IMR-90 (cell line): ENCODE measurements around the gene NR6A1. TPM values are rescaled to one million over a fixed set of nuclear protein-coding genes. Genes with fewer than 3 reads are reported as not detected.

ENCODE experiments used
- ATAC-seq: fragments of 200-7000 bp; cut with Tn5 transposase; 2 replicates; pipeline ENCODE4 v1.9.1; 2020; ENCODE audit warnings: low read depth, mild to moderate bottlenecking, moderate library complexity
- BruUV-seq: library from RNA; stranded (reverse); fragments of 400-500 nt; replicated peaks from 2 replicates; lab custom pipeline; 2021; lab: Mats Ljungman, UMichigan
- CTCF ChIA-PET: fragments of 300-600 bp; formaldehyde crosslinking; extraction: SDS; loops from one replicate; lab custom pipeline; 2021; ENCODE audit warnings: antibody characterized with exemption; lab: Yijun Ruan, JAX
- POLR2A ChIA-PET: fragments of 300-600 bp; sonication (Branson Sonifier 250); formaldehyde crosslinking; loops from one replicate; lab custom pipeline; 2022; ENCODE audit warnings: antibody characterized with exemption; ENCODE audit not compliant: unreplicated experiment; lab: Charles Lee
- DNase-seq: peaks from one replicate; pipeline ENCODE4 v3.0.0; 2013
- H2AFZ ChIP-seq: replicated peaks from 2 replicates; pipeline ENCODE3; 2013; ENCODE audit warnings: low read length, mild to moderate bottlenecking; ENCODE audit not compliant: poor library complexity
- H2AK5ac ChIP-seq: 2 replicates; pipeline ENCODE4 v1.6.1; 2013; ENCODE audit warnings: low read depth, low read length, inconsistent platforms
- H2AK9ac ChIP-seq: replicated peaks from 2 replicates; pipeline ENCODE3; 2013; ENCODE audit warnings: mild to moderate bottlenecking, low read depth, low read length, moderate library complexity; ENCODE audit not compliant: poor library complexity
- H2BK120ac ChIP-seq: 2 replicates; pipeline ENCODE4 v1.6.1; 2013; ENCODE audit warnings: low read depth, low read length, inconsistent platforms
- H2BK15ac ChIP-seq: 3 replicates; pipeline ENCODE4 v1.6.1; 2013; ENCODE audit warnings: low read depth, low read length, inconsistent platforms
- H2BK20ac ChIP-seq: 2 replicates; pipeline ENCODE4 v1.6.1; 2013; ENCODE audit warnings: low read depth, mild to moderate bottlenecking, inconsistent platforms, low read length, moderate library complexity
- H2BK5ac ChIP-seq: 2 replicates; pipeline ENCODE4 v1.6.1; 2013; ENCODE audit warnings: mild to moderate bottlenecking, low read depth, low read length, inconsistent platforms; ENCODE audit not compliant: poor library complexity, severe bottlenecking
- H3K14ac ChIP-seq: replicated peaks from 2 replicates; pipeline ENCODE4 v1.6.1; 2013; ENCODE audit warnings: low read depth, low read length, inconsistent platforms
- H3K18ac ChIP-seq: 2 replicates; pipeline ENCODE4 v1.6.1; 2013; ENCODE audit warnings: low read depth, low read length, control low read depth
- H3K23ac ChIP-seq: 2 replicates; pipeline ENCODE4 v1.6.1; 2013; ENCODE audit warnings: low read depth, low read length, inconsistent platforms
- H3K27ac ChIP-seq: 2 replicates; pipeline ENCODE4 v1.5.1; 2013; ENCODE audit warnings: mild to moderate bottlenecking, control low read depth, low read length; ENCODE audit not compliant: insufficient read depth
- H3K27me3 ChIP-seq: 2 replicates; pipeline ENCODE4 v1.6.1; 2013; ENCODE audit warnings: low read length; ENCODE audit not compliant: control insufficient read depth, insufficient read depth
- H3K36me3 ChIP-seq: 2 replicates; pipeline ENCODE4 v1.6.1; 2013; ENCODE audit warnings: low read length, mixed read lengths; ENCODE audit not compliant: control insufficient read depth, insufficient read depth
- H3K4ac ChIP-seq: 2 replicates; pipeline ENCODE4 v1.6.1; 2013; ENCODE audit warnings: low read depth, low read length, inconsistent platforms
- H3K4me1 ChIP-seq: 2 replicates; pipeline ENCODE4 v1.6.1; 2013; ENCODE audit warnings: low read length, mixed read lengths; ENCODE audit not compliant: control insufficient read depth, insufficient read depth
- H3K4me2 ChIP-seq: 2 replicates; pipeline ENCODE4 v1.6.1; 2013; ENCODE audit warnings: low read depth, mild to moderate bottlenecking, control low read depth, low read length, moderate library complexity
- H3K4me3 ChIP-seq: 2 replicates; pipeline ENCODE4 v1.5.1; 2013; ENCODE audit warnings: low read depth, mild to moderate bottlenecking, control low read depth, low read length, moderate library complexity; ENCODE audit not compliant: insufficient read depth
- H3K56ac ChIP-seq: 2 replicates; pipeline ENCODE4 v1.6.1; 2013; ENCODE audit warnings: low read length, inconsistent platforms; ENCODE audit not compliant: insufficient read depth; ENCODE audit errors: extremely low read depth
- H3K79me1 ChIP-seq, 2 experiments: 2 replicates each; pipeline ENCODE4 v1.6.1; 2013; ENCODE audit warnings: low read length in 2 of 2, inconsistent platforms in 1 of 2, low read depth in 1 of 2
- H3K9ac ChIP-seq: 2 replicates; pipeline ENCODE4 v1.6.1; 2013; ENCODE audit warnings: low read depth, low read length, control low read depth
- H3K9me1 ChIP-seq: 2 replicates; pipeline ENCODE4 v1.6.1; 2013; ENCODE audit warnings: low read length, inconsistent platforms; ENCODE audit not compliant: insufficient read depth
- H3K9me3 ChIP-seq: 2 replicates; pipeline ENCODE4 v1.6.1; 2013; ENCODE audit warnings: low read length; ENCODE audit not compliant: control insufficient read depth, insufficient read depth
- H4K20me1 ChIP-seq: 2 replicates; pipeline ENCODE4 v1.6.1; 2013; ENCODE audit warnings: low read length, inconsistent platforms; ENCODE audit not compliant: insufficient read depth
- H4K5ac ChIP-seq: 2 replicates; pipeline ENCODE4 v1.6.1; 2013; ENCODE audit warnings: mild to moderate bottlenecking, low read depth, low read length, control low read depth
- H4K8ac ChIP-seq, 2 experiments: 2 replicates each; pipeline ENCODE4 v1.6.1; 2013; ENCODE audit warnings: low read depth in 2 of 2, low read length in 2 of 2, control low read depth in 1 of 2, inconsistent platforms in 1 of 2
- H4K91ac ChIP-seq: 2 replicates; pipeline ENCODE4 v1.6.1; 2013; ENCODE audit warnings: low read depth, low read length, inconsistent platforms; ENCODE audit not compliant: insufficient read depth
- BHLHE40 ChIP-seq: fragments of 150-350 bp; IDR thresholded peaks from 2 replicates; pipeline ENCODE4 v1.6.1; 2016; ENCODE audit warnings: mild to moderate bottlenecking, low read depth, low read length
- CHD1 ChIP-seq: IDR thresholded peaks from 2 replicates; pipeline ENCODE4 v1.6.1; 2012; ENCODE audit warnings: low read depth, low read length, improper control_type of control experiment
- MAFK ChIP-seq: IDR thresholded peaks from 2 replicates; pipeline ENCODE4 v1.6.1; 2012; ENCODE audit warnings: low read depth, low read length, improper control_type of control experiment
- MAZ ChIP-seq: IDR thresholded peaks from 2 replicates; pipeline ENCODE4 v1.6.1; 2012; ENCODE audit warnings: low read depth, mild to moderate bottlenecking, low read length, improper control_type of control experiment, moderate library complexity, borderline replicate concordance
- MXI1 ChIP-seq: IDR thresholded peaks from 2 replicates; pipeline ENCODE4 v1.6.1; 2012; ENCODE audit warnings: low read depth, mild to moderate bottlenecking, low read length, moderate library complexity, borderline replicate concordance
- POLR2A ChIP-seq: IDR thresholded peaks from 2 replicates; pipeline ENCODE4 v1.6.1; 2012; ENCODE audit warnings: mild to moderate bottlenecking, low read depth, low read length
- RAD21 ChIP-seq: IDR thresholded peaks from 2 replicates; pipeline ENCODE4 v1.6.1; 2012; ENCODE audit warnings: low read length, improper control_type of control experiment
- RCOR1 ChIP-seq: IDR thresholded peaks from 2 replicates; pipeline ENCODE4 v1.6.1; 2012; ENCODE audit warnings: mild to moderate bottlenecking, low read length, improper control_type of control experiment; ENCODE audit not compliant: insufficient replicate concordance
- RFX5 ChIP-seq: IDR thresholded peaks from 2 replicates; pipeline ENCODE4 v1.8.0; 2012; ENCODE audit warnings: low read depth, mild to moderate bottlenecking, low read length, moderate library complexity
- SMC3 ChIP-seq: fragments of 150-350 bp; IDR thresholded peaks from 2 replicates; pipeline ENCODE4 v1.6.1; 2016; ENCODE audit warnings: low read depth, mild to moderate bottlenecking, antibody characterized with exemption, low read length, moderate library complexity
- whole genome bisulfite sequencing, 2 experiments: methylation state at CpG; one replicate each; pipeline versions ENCODE4 v1.1.5 to v1.1.7; 2013; ENCODE audit warnings: missing lambda C conversion rate in 2 of 2; ENCODE audit not compliant: insufficient read length in 1 of 2; ENCODE audit errors: extremely low coverage in 2 of 2; 5-methylcytosine and 5-hydroxymethylcytosine counted together
- dilution Hi-C: fragments of 300-500 bp; cut with HindIII; formaldehyde crosslinking; loops from one replicate; pipeline ENCODE4 v1.14.3; 2018; ENCODE audit warnings: low sequenced_read_pairs; ENCODE audit not compliant: unreplicated experiment
- in situ Hi-C: fragments of 300-500 bp; cut with MboI; formaldehyde crosslinking; loops from 3 replicates; pipeline ENCODE4 v1.14.3; 2019; ENCODE audit warnings: low sequenced_read_pairs, inconsistent platforms, mixed read lengths
- intact Hi-C: fragments of 100-400 bp; cut with micrococcal nuclease; formaldehyde crosslinking; loops from 2 replicates; pipeline ENCODE4 v1.10.0; 2022
- polyA plus RNA-seq, 3 experiments: library from polyadenylated mRNA; depleted of rRNA; stranded (reverse); fragments of >200 nt; gene quantifications; 2 replicates each; pipeline ENCODE4 v1.2.3, GENCODE V29; 2012; ENCODE audit warnings: low replicate concordance in 1 of 3
- total RNA-seq: library from RNA; depleted of rRNA; stranded (reverse); fragments of >200 nt; gene quantifications from 2 replicates; pipeline ENCODE4 v1.2.3, GENCODE V29; 2012
- TF ChIP-seq, protein P1 (sequence below): fragments of 150-350 bp; IDR thresholded peaks from 2 replicates; pipeline ENCODE4 v1.6.1; 2017; ENCODE audit warnings: mild to moderate bottlenecking, antibody characterized with exemption, low read length, low read depth
- TF ChIP-seq, protein P2 (sequence below): fragments of 150-350 bp; IDR thresholded peaks from 2 replicates; pipeline ENCODE4 v1.6.1; 2016; ENCODE audit warnings: low read depth, mild to moderate bottlenecking, low read length, moderate library complexity, borderline replicate concordance

Gene NR6A1
- total and polyA plus RNA-seq, 2 of the 4 experiments (the other 2 are of a cell fraction) = 0.14 to 0.36 TPM

DNA sequence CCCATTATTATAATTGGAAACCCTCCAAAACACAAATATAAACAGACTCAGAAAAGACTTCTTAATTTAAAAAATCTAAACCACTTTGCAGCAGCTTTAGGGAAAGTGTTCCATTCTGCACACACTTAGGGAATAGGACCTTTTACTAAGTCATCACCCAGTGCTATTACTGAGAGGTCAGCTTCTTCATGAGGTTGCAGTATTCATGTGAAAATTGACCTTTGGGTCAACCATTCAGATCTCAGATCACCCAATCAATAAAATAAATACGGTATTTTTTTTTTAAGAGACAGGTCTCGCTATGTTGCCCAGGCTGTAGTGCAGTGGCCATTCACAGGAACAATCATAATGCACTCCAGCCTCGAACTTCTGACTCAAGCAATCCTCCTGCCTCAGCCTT lies 21.8 kb downstream of the NR6A1 start:
- Histone ChIP-seq H4K20me1 (peaks cover 5% of the 10 kb centered on the region; the same call in 1 of the 2 replicates), H4K5ac (peak overlapping the region; percentile 31; the same call in 1 of the 2 replicates), H3K4me1 (peaks cover 10% of the 10 kb centered on the region), H2AK5ac (no peak overlapping the region), H3K56ac (no peak overlapping the region), H3K9ac (no peak overlapping the region), H2AK9ac (no peak overlapping the region), H2AFZ (no peak overlapping the region), H3K4me2 (peak overlapping the region; percentile 48; the same call in 1 of the 2 replicates), H3K4ac (0 out of 2 replicates have a peak overlapping the region, but pooled peaks have one; percentile 7), H2BK15ac (no peak overlapping the region), H3K18ac (peak overlapping the region; percentile 69; the same call in 1 of the 2 replicates), H2BK120ac (0 out of 2 replicates have a peak overlapping the region, but pooled peaks have one; percentile 7), H4K8ac (peak overlapping the region in 1 of 2 experiments; percentile 42; a peak in 1 of 4 replicates), H3K79me1 (no peaks in the 10 kb centered on the region), H3K27ac (peak overlapping the region; percentile 41; the same call in 1 of the 2 replicates), H3K4me3 (no peak overlapping the region), H3K9me1 (no peaks in the 10 kb centered on the region; the same call in none of the 2 replicates), H3K27me3 (no peaks in the 10 kb centered on the region; the same call in 1 of the 2 replicates), H2BK20ac (0 out of 2 replicates have a peak overlapping the region, but pooled peaks have one; percentile 36), H4K91ac (0 out of 2 replicates have a peak overlapping the region, but pooled peaks have one; percentile 1), H2BK5ac (peak overlapping the region; percentile 64), H3K36me3 (no peaks in the 10 kb centered on the region), H3K9me3 (no peaks in the 10 kb centered on the region), H3K23ac (0 out of 2 replicates have a peak overlapping the region, but pooled peaks have one; percentile 37), H3K14ac (peak overlapping the region; percentile 56)
- TF ChIP-seq, protein P1, sequence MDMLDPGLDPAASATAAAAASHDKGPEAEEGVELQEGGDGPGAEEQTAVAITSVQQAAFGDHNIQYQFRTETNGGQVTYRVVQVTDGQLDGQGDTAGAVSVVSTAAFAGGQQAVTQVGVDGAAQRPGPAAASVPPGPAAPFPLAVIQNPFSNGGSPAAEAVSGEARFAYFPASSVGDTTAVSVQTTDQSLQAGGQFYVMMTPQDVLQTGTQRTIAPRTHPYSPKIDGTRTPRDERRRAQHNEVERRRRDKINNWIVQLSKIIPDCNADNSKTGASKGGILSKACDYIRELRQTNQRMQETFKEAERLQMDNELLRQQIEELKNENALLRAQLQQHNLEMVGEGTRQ = no peak
- TF ChIP-seq MAFK = no peak
- no peak for TF ChIP-seq RFX5
- TF ChIP-seq MAZ = no peak
- TF ChIP-seq RCOR1 = no peak
- TF ChIP-seq MXI1 = no peak
- no peak for TF ChIP-seq POLR2A
- no peak for TF ChIP-seq BHLHE40
- TF ChIP-seq SMC3 = no peak
- no peak for TF ChIP-seq CHD1
- TF ChIP-seq, protein P2, sequence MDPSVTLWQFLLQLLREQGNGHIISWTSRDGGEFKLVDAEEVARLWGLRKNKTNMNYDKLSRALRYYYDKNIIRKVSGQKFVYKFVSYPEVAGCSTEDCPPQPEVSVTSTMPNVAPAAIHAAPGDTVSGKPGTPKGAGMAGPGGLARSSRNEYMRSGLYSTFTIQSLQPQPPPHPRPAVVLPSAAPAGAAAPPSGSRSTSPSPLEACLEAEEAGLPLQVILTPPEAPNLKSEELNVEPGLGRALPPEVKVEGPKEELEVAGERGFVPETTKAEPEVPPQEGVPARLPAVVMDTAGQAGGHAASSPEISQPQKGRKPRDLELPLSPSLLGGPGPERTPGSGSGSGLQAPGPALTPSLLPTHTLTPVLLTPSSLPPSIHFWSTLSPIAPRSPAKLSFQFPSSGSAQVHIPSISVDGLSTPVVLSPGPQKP = no peak
- no peak for TF ChIP-seq RAD21
- in situ Hi-C loops (no loop called here), dilution Hi-C loops (no loop called here), intact Hi-C loops (no loop called here)
- ChIA-PET CTCF (interaction anchor here (0.6 to 1.2 kb wide), 3 partner anchors 11 to 440 kb away, joined by 3 to 4 read pairs (median 3); no protein-coding TSS in a partner anchor), POLR2A (no interaction called here)
- no TSS peak for BruUV-seq
- DNase-seq (no peak), ATAC-seq (no peak)
- 100% methylated on average over 3 of the region's 3 CpGs; no CpG with 5 or more reads in 1 of the 2 experiments for WGBS, 2 experiments
